Spinal cord (tissue), 10 donors: Measurements from ENCODE around the gene SFSWAP. TPM values are rescaled to one million over a fixed set of nuclear protein-coding genes. Genes with fewer than 3 reads are reported as not detected.
"Not testable (repeated sequence)": the region's sequence is repeated elsewhere in the genome, so short reads cannot be mapped to it uniquely, and the experiment has no call there.

Experiments used
- DNase-seq, 6 donors: peaks; one replicate each; pipeline versions ENCODE4 v3.0.0 to v3.0.0-alpha.2; 2013 to 2015; ENCODE audit warnings: low spot score in 6 of 6, low read depth in 4 of 6
- H3K27ac ChIP-seq: one replicate; pipeline ENCODE4 v1.5.1; 2013; ENCODE audit warnings: low read depth, low read length, control low read depth
- H3K27me3 ChIP-seq: one replicate; pipeline ENCODE4 v1.6.1; 2013; ENCODE audit warnings: low read length; ENCODE audit not compliant: control insufficient read depth, insufficient read depth
- H3K36me3 ChIP-seq: one replicate; pipeline ENCODE4 v1.6.1; 2013; ENCODE audit warnings: low read length; ENCODE audit not compliant: control insufficient read depth, insufficient read depth
- H3K4me1 ChIP-seq: one replicate; pipeline ENCODE4 v1.6.1; 2013; ENCODE audit warnings: low read length; ENCODE audit not compliant: control insufficient read depth, insufficient read depth
- H3K4me3 ChIP-seq: one replicate; pipeline ENCODE4 v1.5.1; 2013; ENCODE audit warnings: low read depth, low read length, control low read depth
- H3K9me3 ChIP-seq: one replicate; pipeline ENCODE4 v1.6.1; 2013; ENCODE audit warnings: low read length; ENCODE audit not compliant: control insufficient read depth, insufficient read depth
- WGBS: methylation state at CpG from one replicate; pipeline ENCODE4 v1.1.5; 2013; ENCODE audit warnings: missing lambda C conversion rate; ENCODE audit not compliant: insufficient coverage; 5-methylcytosine and 5-hydroxymethylcytosine counted together
- polyA plus RNA-seq, 2 donors: library from polyadenylated mRNA; unstranded; fragments of 120-200 nt; gene quantifications; one replicate each; pipeline ENCODE4 v1.2.1, GENCODE V29; 2013; ENCODE audit not compliant: insufficient read length in 2 of 2
- total RNA-seq, 2 donors: library from RNA; depleted of rRNA in 1 of 2; stranded (reverse); fragments of 120-200 nt in 1 of 2; fragments of >200 nt in 1 of 2; gene quantifications; one replicate each; pipeline versions ENCODE4 v1.2.3 to v1.2.4, GENCODE V29; 2013 to 2014
- donor health status: healthy.

SFSWAP gene
- total and polyA plus RNA-seq, 4 donors, result 20.1 to 78.6 (median 47.1) TPM

DNA sequence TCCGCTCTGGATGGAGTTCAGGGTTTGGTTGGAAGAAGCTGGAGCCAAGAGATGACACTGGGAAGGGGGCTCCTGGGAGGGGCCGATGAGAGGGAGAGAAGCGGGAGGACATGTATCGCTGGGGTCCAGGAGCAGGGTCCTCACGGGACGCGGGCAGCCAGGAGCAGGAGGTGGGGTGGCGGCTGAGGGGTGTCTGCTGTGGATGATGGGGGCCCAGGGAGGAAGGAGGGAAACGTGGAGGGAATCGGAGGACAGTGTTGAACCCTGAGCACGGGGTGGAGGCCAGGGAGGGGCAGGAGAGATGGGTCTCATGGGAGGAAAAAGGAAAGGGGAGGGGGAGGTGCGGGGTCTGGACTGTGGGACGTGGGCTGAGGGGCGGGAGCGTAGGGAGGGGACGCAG is 31.7 kb upstream of the SFSWAP start:
- 100% methylated on average over 1 of the region's 16 CpGs for WGBS
- not testable (repeated sequence) for H3K9me3 ChIP-seq, H3K4me3 ChIP-seq, H3K4me1 ChIP-seq, DNase-seq, H3K36me3 ChIP-seq, H3K27me3 ChIP-seq, H3K27ac ChIP-seq

DNA sequence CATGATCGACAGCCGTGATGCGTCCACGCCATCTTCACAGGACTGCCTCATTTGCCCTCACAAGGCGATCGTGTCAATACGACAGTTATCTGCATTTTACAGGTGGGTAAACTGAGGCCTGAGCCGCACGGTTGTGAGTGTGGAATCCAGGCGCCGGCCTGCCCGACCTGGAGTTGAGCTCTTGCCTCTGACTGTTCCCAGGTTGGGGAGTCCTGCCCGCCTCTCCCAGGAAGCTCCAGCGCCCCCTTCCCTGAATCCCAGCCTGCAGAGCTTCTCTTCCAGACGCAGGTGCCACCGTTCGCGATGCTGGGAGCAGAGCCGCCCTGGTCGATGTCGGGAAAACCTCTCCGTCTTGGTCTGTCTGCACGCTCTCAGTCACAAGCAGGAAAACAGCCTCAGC is 31.1 kb upstream of the SFSWAP start:
- not testable (repeated sequence) for H3K4me3 ChIP-seq, H3K9me3 ChIP-seq, H3K4me1 ChIP-seq, H3K27me3 ChIP-seq, H3K27ac ChIP-seq, H3K36me3 ChIP-seq, DNase-seq
- WGBS, result no CpG with 5 or more reads among the region's 23 CpGs

- H3K4me1 ChIP-seq, H3K4me3 ChIP-seq, H3K27me3 ChIP-seq, H3K9me3 ChIP-seq, DNase-seq, H3K27ac ChIP-seq, H3K36me3 ChIP-seq: not testable (repeated sequence)
- 82% methylated on average over 10 of the region's 18 CpGs for WGBS
Measured at GRCh38 chr12:131680392-131681256, 30.3 kb upstream of the SFSWAP start.

GRCh38 chr12:131681257-131681620 is 29.7 kb upstream of the SFSWAP start:
- Histone ChIP-seq H3K4me1 (no peaks in the 10 kb centered on the region), H3K36me3 (no peaks in the 10 kb centered on the region), H3K9me3 (no peaks in the 10 kb centered on the region), H3K4me3 (no peak overlapping the region), H3K27me3 (peaks cover 5% of the 10 kb centered on the region), H3K27ac (no peak overlapping the region)
- WGBS, result 95% methylated on average over 1 of the region's 5 CpGs
- no peak for DNase-seq

- DNase-seq, H3K27ac ChIP-seq, H3K36me3 ChIP-seq, H3K27me3 ChIP-seq, H3K9me3 ChIP-seq, H3K4me1 ChIP-seq, H3K4me3 ChIP-seq: not testable (repeated sequence)
- WGBS, result 42% methylated on average over 6 of the region's 25 CpGs
Measured at GRCh38 chr12:131681746-131682509, 29.0 kb upstream of the SFSWAP start.

- Histone ChIP-seq H3K4me1 (no peaks in the 10 kb centered on the region), H3K9me3 (no peaks in the 10 kb centered on the region), H3K27ac (no peak overlapping the region), H3K36me3 (no peaks in the 10 kb centered on the region), H3K27me3 (peaks cover 5% of the 10 kb centered on the region), H3K4me3 (no peak overlapping the region)
- DNase-seq, result no peak
- 50% methylated on average over 6 of the region's 10 CpGs for WGBS
Measured at GRCh38 chr12:131682510-131682895, 28.4 kb upstream of the SFSWAP start.

GRCh38 chr12:131683266-131684014 is 27.4 kb upstream of the SFSWAP start:
- Histone ChIP-seq H3K27ac (no peak overlapping the region), H3K4me3 (no peak overlapping the region), H3K9me3 (no peaks in the 10 kb centered on the region), H3K4me1 (no peaks in the 10 kb centered on the region), H3K27me3 (peaks cover 5% of the 10 kb centered on the region), H3K36me3 (no peaks in the 10 kb centered on the region)
- WGBS, result 85% methylated on average over 17 of the region's 17 CpGs
- no peak for DNase-seq

- no peaks in the 10 kb centered on the region for H3K4me1 ChIP-seq
- H3K9me3 ChIP-seq, result no peaks in the 10 kb centered on the region
- WGBS, result 77% methylated on average over 26 of the region's 26 CpGs
- no peak for DNase-seq
- no peak overlapping the region for H3K27ac ChIP-seq
- H3K36me3 ChIP-seq, result no peaks in the 10 kb centered on the region
- no peak overlapping the region for H3K4me3 ChIP-seq
- peaks cover 5% of the 10 kb centered on the region for H3K27me3 ChIP-seq
Measured at GRCh38 chr12:131684015-131684725, 26.7 kb upstream of the SFSWAP start.
